22Rv1 (cell line): Measurements from ENCODE around the gene GRM7.

Experiments used
- H3K27ac ChIP-seq: fragments of 450-650 bp; 2 replicates; pipeline ENCODE4 v1.5.1; 2017
- CTCF ChIP-seq: fragments of 450-650 bp; IDR thresholded peaks from 2 replicates; pipeline ENCODE4 v1.5.1; 2017; ENCODE audit warnings: mild to moderate bottlenecking
- ZFX ChIP-seq: fragments of 450-650 bp; IDR thresholded peaks from 2 replicates; pipeline ENCODE4 v1.6.1; 2017; ENCODE audit warnings: antibody characterized with exemption, borderline replicate concordance

Gene GRM7

GRCh38 chr3:7700539-7700938 lies 839.6 kb downstream of the GRM7 start:
- no peak overlapping the region for H3K27ac ChIP-seq
- TF ChIP-seq ZFX, result no peak
- no peak for TF ChIP-seq CTCF

- TF ChIP-seq CTCF (no peak), ZFX (no peak)
- H3K27ac ChIP-seq, result no peak overlapping the region
Observed at GRCh38 chr3:7700977-7701376, 840.1 kb downstream of the GRM7 start.

GRCh38 chr3:7707187-7707586 lies 846.3 kb downstream of the GRM7 start:
- TF ChIP-seq CTCF (no peak), ZFX (no peak)
- H3K27ac ChIP-seq, result no peak overlapping the region

GRCh38 chr3:7709376-7710082 lies 848.6 kb downstream of the GRM7 start:
- no peak for TF ChIP-seq CTCF
- no peak for TF ChIP-seq ZFX
- H3K27ac ChIP-seq, result no peak overlapping the region

- TF ChIP-seq CTCF, result no peak
- no peak for TF ChIP-seq ZFX
Observed at GRCh38 chr3:7710284-7710683, 849.4 kb downstream of the GRM7 start.

GRCh38 chr3:7713724-7714123 lies 852.8 kb downstream of the GRM7 start:
- TF ChIP-seq ZFX (no peak), CTCF (no peak)
- no peak overlapping the region for H3K27ac ChIP-seq

More at GRCh38 chr3:7710284-7710683, 849.4 kb downstream of the GRM7 start:
- no peak overlapping the region for H3K27ac ChIP-seq

GRCh38 chr3:7720649-7721297 lies 859.9 kb downstream of the GRM7 start:
- TF ChIP-seq ZFX (no peak), CTCF (no peak)

More at GRCh38 chr3:7720649-7721297, 859.9 kb downstream of the GRM7 start:
- no peak overlapping the region for H3K27ac ChIP-seq
